Kidney (tissue), 14 donors: ENCODE results near the gene INHBB. TPM values are rescaled to one million over a fixed set of nuclear protein-coding genes. Genes with fewer than 3 reads are reported as not detected.

ENCODE experiments used
- DNase-seq, 5 donors: peaks; one replicate each; pipeline ENCODE4 v3.0.0-alpha.2; 2013 to 2020
- FAIRE-seq: peaks from 2 replicates; lab custom pipeline; 2012; peaks lifted over from hg19 to GRCh38; lab: Jason Lieb, UNC
- H3K27ac ChIP-seq, 2 donors: one replicate each; pipeline ENCODE4 v1.7.0; 2013; ENCODE audit warnings: low read depth in 2 of 2, low read length in 2 of 2, inconsistent platforms in 1 of 2
- H3K27me3 ChIP-seq: one replicate; pipeline ENCODE4 v1.7.1; 2013; ENCODE audit warnings: low read length, inconsistent platforms; ENCODE audit not compliant: control insufficient read depth, insufficient read depth
- H3K36me3 ChIP-seq, 3 donors: one replicate each; pipeline versions ENCODE4 v1.7.0 to v1.7.1; 2013; ENCODE audit warnings: low read length in 3 of 3, control low read depth in 1 of 3, inconsistent platforms in 1 of 3; ENCODE audit not compliant: insufficient read depth in 3 of 3, control insufficient read depth in 2 of 3
- H3K4me1 ChIP-seq, 3 donors: one replicate each; pipeline versions ENCODE4 v1.7.0 to v1.7.1; 2013; ENCODE audit warnings: low read length in 3 of 3, inconsistent platforms in 1 of 3, low read depth in 1 of 3; ENCODE audit not compliant: control insufficient read depth in 2 of 3, insufficient read depth in 2 of 3
- H3K4me3 ChIP-seq, 3 donors: one replicate each; pipeline versions ENCODE4 v1.7.0 to v1.8.1; 2013; ENCODE audit warnings: low read length in 3 of 3, control low read depth in 1 of 3, inconsistent platforms in 1 of 3
- H3K9ac ChIP-seq, 3 donors: one replicate each; pipeline versions ENCODE4 v1.7.0 to v1.7.1; 2013; ENCODE audit warnings: low read length in 3 of 3, control low read depth in 1 of 3, inconsistent platforms in 1 of 3
- H3K9me3 ChIP-seq, 3 donors: one replicate each; pipeline versions ENCODE4 v1.7.0 to v1.7.1; 2013; ENCODE audit warnings: low read length in 3 of 3, control low read depth in 1 of 3, inconsistent platforms in 1 of 3; ENCODE audit not compliant: control insufficient read depth in 2 of 3, insufficient read depth in 1 of 3
- CTCF ChIP-seq: IDR thresholded peaks from 3 replicates; pipeline ENCODE4 v1.5.1; 2012; ENCODE audit warnings: mild to moderate bottlenecking, moderate library complexity, borderline replicate concordance; ENCODE audit not compliant: insufficient read depth; ENCODE audit errors: extremely low read depth
- intact Hi-C: fragments of 100-400 bp; cut with DNase I; formaldehyde crosslinking; loops from one replicate; pipeline ENCODE4 v1.11.1; 2022
- polyA plus RNA-seq: library from polyadenylated mRNA; stranded (reverse); fragments of 350-450 nt; fragmentation: Illumina TruSeq; extraction: RNeasy Lipid Tissue Mini Kit (QIAGEN cat#74804); gene quantifications from one replicate; pipeline ENCODE4 v1.2.3, GENCODE V29; 2014; ENCODE audit warnings: low read depth, low replicate concordance; ENCODE audit not compliant: insufficient read depth
- total RNA-seq: library from RNA; stranded (reverse); fragmentation: NEBNext Ultra II Directional; extraction: Animal tissue kit (Norgen Biotek cat#: 25700); gene quantifications from one replicate; pipeline ENCODE4 v1.2.1, GENCODE V29; 2021
- donor health status: control.
- donor health status: control.
- donor health status: control.
- donor health status: control.
- donor health status: control.
- donor health status: DM: yes; HTN: yes; CAD: no.
- donor health status: Normal renal cell carcinoma (clear cell type).

Gene INHBB
- total and polyA plus RNA-seq, 2 donors from 2014 or later, result 0.49 to 3.7 TPM

DNA sequence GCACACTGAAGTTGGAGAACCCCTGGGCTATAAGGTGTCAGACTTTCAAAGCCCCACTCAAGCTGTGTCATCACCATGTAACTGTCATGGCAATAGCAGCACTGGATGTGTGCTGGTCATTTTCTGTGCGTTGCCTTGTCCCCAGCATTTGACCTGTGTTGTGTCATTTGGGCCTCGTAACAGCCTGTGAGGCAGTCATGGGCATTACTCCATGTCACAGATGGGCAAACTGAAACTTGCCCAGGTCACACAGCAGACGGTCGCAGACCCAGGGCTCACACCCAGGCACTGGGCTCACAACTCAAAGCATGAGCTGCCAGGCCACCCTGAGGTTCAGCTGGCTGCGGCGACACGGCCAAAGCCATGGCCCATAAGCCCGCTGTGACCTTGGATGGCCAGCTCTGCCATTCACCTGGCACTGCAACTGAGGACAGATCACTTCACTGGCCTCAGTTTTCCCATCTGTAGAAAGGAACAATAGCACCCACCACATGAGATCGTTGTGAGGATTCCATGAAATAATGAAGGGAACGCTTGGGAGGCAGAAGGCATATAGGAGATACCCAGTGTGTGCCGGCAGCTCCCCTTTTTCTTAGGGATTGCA, 36.7 kb downstream of the INHBB start:
- H3K27ac ChIP-seq, result no peak overlapping the region
- FAIRE-seq (no peak), DNase-seq (peak in 1 of 5 donors; percentile 36)
- H3K9me3 ChIP-seq, result no peaks in the 10 kb centered on the region
- no peaks in the 10 kb centered on the region for H3K4me1 ChIP-seq
- TF ChIP-seq CTCF, result no peak
- no peak overlapping the region for H3K4me3 ChIP-seq
- H3K9ac ChIP-seq, result no peak overlapping the region
- no peaks in the 10 kb centered on the region for H3K36me3 ChIP-seq
- H3K27me3 ChIP-seq, result no peaks in the 10 kb centered on the region
- intact Hi-C loops, result no loop called here

GRCh38 chr2:120383191-120383590, 37.3 kb downstream of the INHBB start:
- Histone ChIP-seq H3K27me3 (no peaks in the 10 kb centered on the region), H3K9me3 (no peaks in the 10 kb centered on the region), H3K9ac (no peak overlapping the region), H3K4me3 (no peak overlapping the region), H3K4me1 (no peaks in the 10 kb centered on the region), H3K36me3 (no peaks in the 10 kb centered on the region), H3K27ac (no peak overlapping the region)
- TF ChIP-seq CTCF, result no peak
- DNase-seq (peak in 1 of 5 donors; percentile 18), FAIRE-seq (no peak)
- intact Hi-C loops, result no loop called here

GRCh38 chr2:120383631-120384340, 37.9 kb downstream of the INHBB start:
- intact Hi-C loops, result no loop called here
- no peaks in the 10 kb centered on the region for H3K4me1 ChIP-seq
- no peak overlapping the region for H3K9ac ChIP-seq
- H3K36me3 ChIP-seq, result no peaks in the 10 kb centered on the region
- H3K27me3 ChIP-seq, result no peaks in the 10 kb centered on the region
- no peaks in the 10 kb centered on the region for H3K9me3 ChIP-seq
- H3K4me3 ChIP-seq, result no peak overlapping the region
- no peak for TF ChIP-seq CTCF
- peak in 2 of 5 donors; percentile 54 to 60 for DNase-seq
- FAIRE-seq, result no peak
- no peak overlapping the region for H3K27ac ChIP-seq
